K562 (cell line): ENCODE results near the gene RNF223. TPM values are rescaled to one million over a fixed set of nuclear protein-coding genes. Genes with fewer than 3 reads are reported as not detected.

ENCODE experiments used
- ATAC-seq: fragments of 200-7000 bp; cut with Tn5 transposase; 3 replicates; pipeline ENCODE4 v1.9.1; 2020; ENCODE audit warnings: moderate library complexity
- BruUV-seq: library from RNA; stranded (reverse); fragments of 400-500 nt; replicated peaks from 2 replicates; lab custom pipeline; 2021; lab: Mats Ljungman, UMichigan
- CTCF ChIA-PET: fragments of 300-600 bp; formaldehyde crosslinking; extraction: SDS; loops from one replicate; lab custom pipeline; 2021; ENCODE audit warnings: low intra/inter-chr PET ratio; lab: Yijun Ruan, JAX
- POLR2A ChIA-PET: fragments of 300-600, 350-650 bp; sonication (Branson Sonifier 250); formaldehyde crosslinking; extraction: SDS; loops from one replicate; lab custom pipeline; 2021; ENCODE audit warnings: antibody characterized with exemption, inconsistent platforms; lab: Yijun Ruan, JAX
- DNase-seq, 4 experiments: peaks; one replicate each; pipeline versions ENCODE4 v3.0.0 to v3.0.0-alpha.2; 2011 to 2018; ENCODE audit warnings: low spot score in 3 of 4, mixed read lengths in 3 of 4; ENCODE audit errors: extremely low read depth in 1 of 4
- FAIRE-seq: peaks from 2 replicates; lab custom pipeline; 2011; peaks lifted over from hg19 to GRCh38; lab: Jason Lieb, UNC
- H2AFZ ChIP-seq: 2 replicates; pipeline ENCODE4 v1.6.0; 2011; ENCODE audit warnings: low read depth, low read length, control low read depth, inconsistent platforms
- H3K27ac ChIP-seq: fragments of 200-600 bp; 3 replicates; pipeline ENCODE4 v1.8.0; 2011; ENCODE audit warnings: low read depth, mild to moderate bottlenecking, control low read depth, inconsistent platforms, low read length, moderate library complexity, mixed read lengths; ENCODE audit errors: extremely low read depth
- H3K27me3 ChIP-seq, 2 experiments: fragments of 300-600 bp in 1 of 2; 2 replicates in 1 of 2; 3 replicates in 1 of 2; pipeline versions ENCODE4 v1.6.0 to v1.8.0; 2011; ENCODE audit warnings: inconsistent platforms in 2 of 2, low read length in 2 of 2, mild to moderate bottlenecking in 1 of 2, mixed read lengths in 1 of 2, moderate library complexity in 1 of 2; ENCODE audit not compliant: control insufficient read depth in 2 of 2, insufficient read depth in 2 of 2
- H3K36me3 ChIP-seq: fragments of 300-600 bp; 3 replicates; pipeline ENCODE4 v1.8.0; 2011; ENCODE audit warnings: mild to moderate bottlenecking, low read length, inconsistent platforms; ENCODE audit not compliant: control insufficient read depth, insufficient read depth
- H3K4me1 ChIP-seq, 2 experiments: fragments of 200-600 bp in 1 of 2; replicated peaks in 1 of 2; 2 replicates in 1 of 2; 3 replicates in 1 of 2; pipeline versions ENCODE4 v1.5.1 to v1.8.0; 2011; ENCODE audit warnings: inconsistent platforms in 2 of 2, low read length in 2 of 2, mild to moderate bottlenecking in 1 of 2, mixed read lengths in 1 of 2, moderate library complexity in 1 of 2; ENCODE audit not compliant: control insufficient read depth in 2 of 2, insufficient read depth in 2 of 2
- H3K4me2 ChIP-seq: 2 replicates; pipeline ENCODE4 v1.6.1; 2011; ENCODE audit warnings: low read length, control low read depth, inconsistent platforms, mixed read lengths; ENCODE audit not compliant: insufficient read depth
- H3K4me3 ChIP-seq: fragments of 200-600 bp; sonication (generic), shearing (Covaris generic); 2 replicates; pipeline ENCODE4 v1.5.1; 2016; ENCODE audit warnings: control low read depth, inconsistent platforms
- H3K79me2 ChIP-seq: fragments of 200-600 bp; 3 replicates; pipeline ENCODE4 v1.8.0; 2011; ENCODE audit warnings: low read length, inconsistent platforms; ENCODE audit not compliant: control insufficient read depth, insufficient read depth
- H3K9ac ChIP-seq, 2 experiments: 2 replicates each; pipeline versions ENCODE4 v1.6.0 to v1.6.1; 2011; ENCODE audit warnings: low read depth in 2 of 2, low read length in 2 of 2, control low read depth in 1 of 2, inconsistent platforms in 1 of 2, mild to moderate bottlenecking in 1 of 2, mixed read lengths in 1 of 2; ENCODE audit not compliant: insufficient read depth in 1 of 2
- H3K9me1 ChIP-seq: one replicate; pipeline ENCODE4 v1.6.0; 2011; ENCODE audit warnings: inconsistent platforms, mild to moderate bottlenecking, low read length, moderate library complexity; ENCODE audit not compliant: control insufficient read depth, insufficient read depth
- H3K9me3 ChIP-seq: replicated peaks from 2 replicates; pipeline ENCODE4 v1.5.1; 2011; ENCODE audit warnings: low read depth, low read length, inconsistent platforms; ENCODE audit not compliant: control insufficient read depth, insufficient read depth
- H4K20me1 ChIP-seq: replicated peaks from 2 replicates; pipeline ENCODE4 v1.6.1; 2011; ENCODE audit warnings: low read length, inconsistent platforms, mixed read lengths; ENCODE audit not compliant: control insufficient read depth, insufficient read depth
- ATF7 ChIP-seq: fragments of 450-650 bp; IDR thresholded peaks from 2 replicates; pipeline ENCODE4 v1.7.1; 2014; ENCODE audit warnings: mild to moderate bottlenecking, moderate library complexity
- CHD4 ChIP-seq: fragments of 200-600 bp; sonication (generic); IDR thresholded peaks from 3 replicates; pipeline ENCODE4 v1.6.1; 2012; ENCODE audit warnings: low read depth, mild to moderate bottlenecking, mixed read lengths, low read length, inconsistent platforms; ENCODE audit not compliant: insufficient read depth, insufficient replicate concordance, poor library complexity, severe bottlenecking
- EP400 ChIP-seq: fragments of 450-650 bp; IDR thresholded peaks from 2 replicates; pipeline ENCODE4 v1.6.1; 2017; ENCODE audit warnings: antibody characterized with exemption, mild to moderate bottlenecking, moderate library complexity
- FUS ChIP-seq: fragments of 200-400 bp; formaldehyde crosslinking; optimal IDR thresholded peaks from 2 replicates; pipeline ENCODE3; 2017; ENCODE audit warnings: low read depth, low read length
- GATAD2A ChIP-seq: fragments of 450-650 bp; IDR thresholded peaks from 2 replicates; pipeline ENCODE4 v1.6.1; 2017
- GTF2A2 ChIP-seq: IDR thresholded peaks from 2 replicates; pipeline ENCODE4 v1.6.1; 2016; ENCODE audit warnings: mild to moderate bottlenecking, missing genetic modification characterization, missing compliant biosample characterization
- GTF2E2 ChIP-seq: fragments of 200-800 bp; sonication (Bioruptor generic); IDR thresholded peaks from 2 replicates; pipeline ENCODE4 v1.6.1; 2016; ENCODE audit warnings: missing genetic modification characterization, missing compliant biosample characterization
- MCM3 ChIP-seq: fragments of 450-650 bp; IDR thresholded peaks from 2 replicates; pipeline ENCODE4 v1.6.1; 2016
- ZNF507 ChIP-seq: conservative IDR thresholded peaks from 2 replicates; pipeline ENCODE4 v1.6.1; 2017; ENCODE audit warnings: missing genetic modification characterization, missing compliant biosample characterization
- ZNF584 ChIP-seq: fragments of 200-800 bp; sonication (Bioruptor generic); IDR thresholded peaks from 2 replicates; pipeline ENCODE4 v1.6.1; 2016; ENCODE audit warnings: low read depth, mild to moderate bottlenecking, missing genetic modification characterization, missing compliant biosample characterization
- ZNF76 ChIP-seq: fragments of 250-450 bp; sonication (Bioruptor Pico); IDR thresholded peaks from 2 replicates; pipeline ENCODE4 v1.4.0; 2020; ENCODE audit warnings: mild to moderate bottlenecking, moderate library complexity, borderline replicate concordance
- WGBS: fragments of 100-300 bp; shearing (Covaris generic); methylation state at CpG from one replicate; pipeline ENCODE4 v1.1.6; 2016; ENCODE audit warnings: low coverage, mixed read lengths; ENCODE audit not compliant: insufficient coverage; ENCODE audit errors: missing lambda C conversion rate; 5-methylcytosine and 5-hydroxymethylcytosine counted together
- in situ Hi-C: fragments of 300-500 bp; cut with MboI; formaldehyde crosslinking; loops from 4 replicates; pipeline ENCODE4 v1.15.0; 2018; ENCODE audit warnings: inconsistent platforms, mixed read lengths
- intact Hi-C: fragments of 100-400 bp; cut with micrococcal nuclease; formaldehyde crosslinking; loops from 2 replicates; pipeline ENCODE4 v1.14.2; 2022
- polyA plus RNA-seq, 8 experiments: library from polyadenylated mRNA; depleted of rRNA in 4 of 8; stranded (reverse) in 5 of 8; unstranded in 3 of 8; fragments of >200 nt; fragmentation: Nextera tagmentation in 2 of 8; fragmentation: Illumina TruSeq in 1 of 8; extraction: Ambion mirVana in 2 of 8; extraction: Trizol in 1 of 8; gene quantifications; 2 replicates each; pipeline versions ENCODE4 v1.2.1 to v1.2.3, GENCODE V29; 2011 to 2014; ENCODE audit warnings: inconsistent platforms in 1 of 8, missing spikeins in 1 of 8
- total RNA-seq, 7 experiments: library from RNA; depleted of rRNA in 6 of 7; stranded (reverse); fragments of >200 nt in 6 of 7; fragmentation: Illumina TruSeq in 2 of 7; extraction: Trizol in 2 of 7; gene quantifications; 2 replicates each; pipeline versions ENCODE4 v1.2.1 to v1.2.3, GENCODE V29; 2011 to 2021; ENCODE audit warnings: low replicate concordance in 1 of 7
- TF ChIP-seq, protein P1 (sequence below), 2 experiments: fragments of 450-650 bp in 1 of 2; sonication (generic) in 1 of 2; formaldehyde crosslinking in 1 of 2; IDR thresholded peaks; 2 replicates each; pipeline versions ENCODE4 v1.7.1 to v1.9.0; 2016 to 2022; ENCODE audit warnings: inconsistent platforms in 1 of 2, mild to moderate bottlenecking in 1 of 2, missing genetic modification reagents in 1 of 2

The RNF223 gene
- total and polyA plus RNA-seq, 9 of the 15 experiments (the other 6 are each of a cell fraction or from before 2014, with no cell fraction given) = 0.04 to 0.32 TPM; not detected in 7

DNA sequence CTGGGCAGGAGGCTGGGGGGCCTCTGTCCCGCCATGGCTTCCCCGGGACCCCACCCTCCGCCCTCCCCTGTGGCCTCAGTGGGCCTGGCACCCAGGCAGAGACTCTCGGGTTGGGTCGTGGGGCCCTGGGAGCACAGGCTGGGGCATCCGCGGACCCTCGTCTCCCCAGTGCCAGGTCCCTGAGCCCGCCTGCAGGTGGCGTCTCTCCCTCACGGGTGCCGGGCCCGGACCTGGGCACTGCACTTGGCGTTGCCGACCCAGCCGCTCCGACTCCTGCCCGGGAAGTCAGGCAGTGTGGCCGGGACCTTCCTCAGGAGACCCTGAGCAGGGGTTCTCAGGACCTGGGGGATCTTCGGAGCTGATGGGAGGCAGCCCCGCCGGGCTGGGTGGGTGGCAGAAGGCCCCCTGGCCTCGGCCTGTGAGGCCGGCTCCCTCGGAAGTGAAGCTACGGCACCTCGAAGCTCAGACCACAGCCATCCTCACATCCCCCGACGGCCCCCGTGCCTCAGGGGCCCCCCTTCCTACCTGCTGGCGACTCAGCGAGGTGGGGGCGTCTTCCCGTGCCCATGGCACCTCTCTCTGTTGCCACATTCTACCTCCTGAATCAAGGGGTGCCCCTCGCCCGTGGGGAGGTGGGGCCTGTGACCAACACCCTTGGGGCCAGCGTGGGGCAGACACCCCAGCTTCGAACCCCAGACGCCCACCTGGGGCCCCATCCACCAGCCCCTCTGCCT is 48.1 kb upstream of the RNF223 start:
- Histone ChIP-seq H3K36me3 (no peaks in the 10 kb centered on the region), H2AFZ (peak overlapping the region; percentile 62; the same call in 1 of the 2 replicates), H3K9me3 (peaks cover 9% of the 10 kb centered on the region), H3K27me3 (peaks cover 24 to 70% of the 10 kb centered on the region in 2 experiments; a peak in 4 of 5 replicates), H3K9ac (peak overlapping the region in 1 of 2 experiments; percentile 68; a peak in 1 of 4 replicates), H3K4me2 (no peak overlapping the region), H3K27ac (no peak overlapping the region), H3K79me2 (no peaks in the 10 kb centered on the region), H3K9me1 (no peaks in the 10 kb centered on the region), H4K20me1 (peaks cover 4% of the 10 kb centered on the region; the same call in 1 of the 2 replicates), H3K4me1 (peaks cover 0 to 53% of the 10 kb centered on the region in 2 experiments; a peak in 3 of 5 replicates), H3K4me3 (no peak overlapping the region)
- 16% methylated on average over 38 of the region's 39 CpGs for WGBS
- no TSS peak for BruUV-seq
- in situ Hi-C loops (no loop called here), intact Hi-C loops (loop anchor here (2.0 to 5.0 kb wide), 4 partner anchors 85 to 169 kb away; partner anchors contain the start of genes B3GALT6, SDF4 and TNFRSF18)
- no peak for FAIRE-seq
- ChIA-PET CTCF (interaction anchor here (0.6 to 1.7 kb wide), 6 partner anchors 86 to 227 kb away, joined by 3 to 12 read pairs (median 3); partner anchors contain the start of gene DVL1), POLR2A (interaction anchor here (0.6 to 1.2 kb wide), 3 partner anchors 109 to 761 kb away, joined by 3 to 5 read pairs (median 4); no protein-coding TSS in a partner anchor)
- DNase-seq = peak; percentile 69 to 82 (median 82)
- ATAC-seq = peak; percentile 95
- TF ChIP-seq, protein P1, sequence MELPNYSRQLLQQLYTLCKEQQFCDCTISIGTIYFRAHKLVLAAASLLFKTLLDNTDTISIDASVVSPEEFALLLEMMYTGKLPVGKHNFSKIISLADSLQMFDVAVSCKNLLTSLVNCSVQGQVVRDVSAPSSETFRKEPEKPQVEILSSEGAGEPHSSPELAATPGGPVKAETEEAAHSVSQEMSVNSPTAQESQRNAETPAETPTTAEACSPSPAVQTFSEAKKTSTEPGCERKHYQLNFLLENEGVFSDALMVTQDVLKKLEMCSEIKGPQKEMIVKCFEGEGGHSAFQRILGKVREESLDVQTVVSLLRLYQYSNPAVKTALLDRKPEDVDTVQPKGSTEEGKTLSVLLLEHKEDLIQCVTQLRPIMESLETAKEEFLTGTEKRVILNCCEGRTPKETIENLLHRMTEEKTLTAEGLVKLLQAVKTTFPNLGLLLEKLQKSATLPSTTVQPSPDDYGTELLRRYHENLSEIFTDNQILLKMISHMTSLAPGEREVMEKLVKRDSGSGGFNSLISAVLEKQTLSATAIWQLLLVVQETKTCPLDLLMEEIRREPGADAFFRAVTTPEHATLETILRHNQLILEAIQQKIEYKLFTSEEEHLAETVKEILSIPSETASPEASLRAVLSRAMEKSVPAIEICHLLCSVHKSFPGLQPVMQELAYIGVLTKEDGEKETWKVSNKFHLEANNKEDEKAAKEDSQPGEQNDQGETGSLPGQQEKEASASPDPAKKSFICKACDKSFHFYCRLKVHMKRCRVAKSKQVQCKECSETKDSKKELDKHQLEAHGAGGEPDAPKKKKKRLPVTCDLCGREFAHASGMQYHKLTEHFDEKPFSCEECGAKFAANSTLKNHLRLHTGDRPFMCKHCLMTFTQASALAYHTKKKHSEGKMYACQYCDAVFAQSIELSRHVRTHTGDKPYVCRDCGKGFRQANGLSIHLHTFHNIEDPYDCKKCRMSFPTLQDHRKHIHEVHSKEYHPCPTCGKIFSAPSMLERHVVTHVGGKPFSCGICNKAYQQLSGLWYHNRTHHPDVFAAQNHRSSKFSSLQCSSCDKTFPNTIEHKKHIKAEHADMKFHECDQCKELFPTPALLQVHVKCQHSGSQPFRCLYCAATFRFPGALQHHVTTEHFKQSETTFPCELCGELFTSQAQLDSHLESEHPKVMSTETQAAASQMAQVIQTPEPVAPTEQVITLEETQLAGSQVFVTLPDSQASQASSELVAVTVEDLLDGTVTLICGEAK (IDR thresholded peaks at IDR 0.05) = no peak
- TF ChIP-seq, protein P1 (CRISPR knock-in tag; IDR thresholded peaks at IDR 0.05) = no peak
- no peak for TF ChIP-seq MCM3
- no peak for TF ChIP-seq EP400
- TF ChIP-seq ATF7 = peak; percentile 38; the same call in 1 of the 2 replicates
- TF ChIP-seq GATAD2A = 0 out of 2 replicates have a peak, but pooled peaks have one; percentile 30
- no peak for TF ChIP-seq GTF2A2 (tag)
- no peak for TF ChIP-seq ZNF584 (CRISPR knock-in tag)
- TF ChIP-seq FUS = peak; percentile 75
- TF ChIP-seq ZNF76 (CRISPR knock-in tag) = no peak
- no peak for TF ChIP-seq CHD4
- TF ChIP-seq ZNF507 (tag) = no peak
- TF ChIP-seq GTF2E2 (tag) = no peak
